Prostate gland (tissue), 1 donor: ENCODE data around the gene SLC38A10.

ENCODE experiments used
- POLR2A ChIP-seq: fragments of 450-650 bp; IDR thresholded peaks from one replicate; pipeline ENCODE4 v1.6.1; 2016; ENCODE audit warnings: antibody characterized with exemption, mild to moderate bottlenecking
- POLR2AphosphoS5 ChIP-seq: sonication (generic); formaldehyde crosslinking; IDR thresholded peaks from one replicate; pipeline ENCODE4 v1.6.1; 2017; ENCODE audit warnings: antibody characterized with exemption

DNA sequence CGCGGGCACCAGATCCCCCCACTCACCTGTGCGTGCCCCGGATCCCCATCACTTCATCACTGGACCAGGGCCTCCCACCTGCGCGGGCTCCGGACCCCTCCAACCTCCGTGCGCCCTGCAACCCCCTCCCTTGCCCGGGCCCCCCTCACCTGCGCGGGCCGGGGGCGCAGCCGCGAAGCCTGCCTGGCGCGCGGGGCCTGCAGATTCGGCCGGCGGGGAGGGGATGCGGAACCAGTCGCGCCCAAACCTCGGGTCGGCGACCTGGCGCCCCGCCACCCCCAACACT lies 72.5 kb downstream of the SLC38A10 start:
- TF ChIP-seq POLR2AphosphoS5, result no peak
- TF ChIP-seq POLR2A, result no peak
